Measurements from ENCODE around the gene PLCH1.

The PLCH1 gene

GRCh38 chr3:155556531-155556930 is 188.3 kb downstream of the PLCH1 start:
- peaks cover 18% of the 10 kb centered on the region for H3K36me3 ChIP-seq (ENCODE audit: insufficient read depth, low read length)
- H3K27me3 ChIP-seq (ENCODE audit: insufficient read depth, low read length): no peaks in the 10 kb centered on the region
- H3K4me3 ChIP-seq (ENCODE audit: low read length): no peak overlapping the region
- 91% methylated on average over 4 of the region's 4 CpGs for WGBS
- H3K9ac ChIP-seq (ENCODE audit: low read depth, low read length): no peak overlapping the region
- H3K27ac ChIP-seq (ENCODE audit: low read depth, low read length): no peak overlapping the region
- no peaks in the 10 kb centered on the region for H3K9me3 ChIP-seq (ENCODE audit: insufficient read depth, low read depth, low read length)
- peaks cover 9% of the 10 kb centered on the region; the same call in 1 of the 2 replicates for H3K4me1 ChIP-seq (ENCODE audit: insufficient read depth, low read length)

DNA sequence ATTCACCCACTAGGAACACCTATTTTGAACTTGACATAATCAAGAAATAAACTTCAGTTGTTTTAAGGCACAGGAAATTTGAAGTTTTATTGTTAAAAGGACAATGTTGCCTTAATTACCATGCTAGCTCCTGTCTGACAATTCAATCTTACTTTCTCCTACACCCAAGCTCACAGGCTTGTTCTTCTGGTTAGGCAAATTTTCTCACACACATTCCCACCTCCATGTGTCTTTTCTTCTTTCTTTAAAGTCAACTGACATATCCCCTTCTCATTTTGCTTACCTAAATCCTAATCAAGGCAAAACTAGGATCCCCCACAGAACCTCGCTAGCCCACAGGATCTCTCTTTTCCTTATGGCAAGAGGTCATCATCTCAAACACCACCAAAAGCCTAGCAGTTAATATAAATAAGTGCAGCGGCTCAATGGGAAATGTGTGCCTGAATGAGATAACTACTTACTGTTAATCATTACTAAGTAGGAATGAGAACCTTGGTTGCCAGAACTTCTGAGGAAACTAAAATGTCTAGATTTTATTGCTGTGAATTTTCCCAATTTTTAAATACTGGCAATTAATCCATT is 189.3 kb downstream of the PLCH1 start:
- Histone ChIP-seq H3K4me1 (ENCODE audit: insufficient read depth, low read length) (peaks cover 7% of the 10 kb centered on the region; the same call in 1 of the 2 replicates), H3K9me3 (ENCODE audit: insufficient read depth, low read depth, low read length) (no peaks in the 10 kb centered on the region), H3K4me3 (ENCODE audit: low read length) (no peak overlapping the region), H3K9ac (ENCODE audit: low read depth, low read length) (no peak overlapping the region), H3K36me3 (ENCODE audit: insufficient read depth, low read length) (peaks cover 24% of the 10 kb centered on the region), H3K27me3 (ENCODE audit: insufficient read depth, low read length) (no peaks in the 10 kb centered on the region), H3K27ac (ENCODE audit: low read depth, low read length) (no peak overlapping the region)
- WGBS: 95% methylated on average over 2 of the region's 2 CpGs

GRCh38 chr3:155554777-155555451 is 190.0 kb downstream of the PLCH1 start:
- no peak overlapping the region for H3K4me3 ChIP-seq (ENCODE audit: low read length)
- H3K27me3 ChIP-seq (ENCODE audit: insufficient read depth, low read length): no peaks in the 10 kb centered on the region
- peaks cover 29% of the 10 kb centered on the region for H3K36me3 ChIP-seq (ENCODE audit: insufficient read depth, low read length)
- peaks cover under 1% of the 10 kb centered on the region; the same call in 1 of the 2 replicates for H3K4me1 ChIP-seq (ENCODE audit: insufficient read depth, low read length)
- H3K9ac ChIP-seq (ENCODE audit: low read depth, low read length): no peak overlapping the region
- H3K27ac ChIP-seq (ENCODE audit: low read depth, low read length): no peak overlapping the region
- 88% methylated on average over 4 of the region's 4 CpGs for WGBS
- H3K9me3 ChIP-seq (ENCODE audit: insufficient read depth, low read depth, low read length): no peaks in the 10 kb centered on the region

DNA sequence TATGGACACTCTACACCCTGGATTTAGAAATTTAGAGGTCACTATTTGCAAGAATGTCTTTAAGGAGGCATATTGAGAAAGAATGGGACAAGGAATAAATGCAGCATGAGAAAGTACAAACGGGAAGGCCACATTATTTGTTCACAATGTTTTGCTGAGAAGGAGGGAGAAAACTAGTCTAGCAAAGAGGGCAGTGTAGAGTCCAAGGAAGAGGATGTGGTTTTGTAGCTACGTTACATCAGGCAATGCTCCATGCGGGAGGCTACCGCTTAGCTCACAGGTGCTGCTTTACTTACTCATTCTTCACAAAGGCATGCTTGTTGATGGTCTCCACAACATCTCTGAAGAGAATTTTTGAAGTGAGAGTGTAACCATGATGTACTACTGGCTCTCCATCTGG is 191.1 kb downstream of the PLCH1 start:
- no peak overlapping the region for H3K9ac ChIP-seq (ENCODE audit: low read depth, low read length)
- H3K4me3 ChIP-seq (ENCODE audit: low read length): no peak overlapping the region
- no peaks in the 10 kb centered on the region for H3K27me3 ChIP-seq (ENCODE audit: insufficient read depth, low read length)
- H3K9me3 ChIP-seq (ENCODE audit: insufficient read depth, low read depth, low read length): no peaks in the 10 kb centered on the region
- peaks cover 40% of the 10 kb centered on the region for H3K36me3 ChIP-seq (ENCODE audit: insufficient read depth, low read length)
- no peaks in the 10 kb centered on the region for H3K4me1 ChIP-seq (ENCODE audit: insufficient read depth, low read length)
- WGBS: 81% methylated on average over 4 of the region's 4 CpGs
- no peak overlapping the region for H3K27ac ChIP-seq (ENCODE audit: low read depth, low read length)

DNA sequence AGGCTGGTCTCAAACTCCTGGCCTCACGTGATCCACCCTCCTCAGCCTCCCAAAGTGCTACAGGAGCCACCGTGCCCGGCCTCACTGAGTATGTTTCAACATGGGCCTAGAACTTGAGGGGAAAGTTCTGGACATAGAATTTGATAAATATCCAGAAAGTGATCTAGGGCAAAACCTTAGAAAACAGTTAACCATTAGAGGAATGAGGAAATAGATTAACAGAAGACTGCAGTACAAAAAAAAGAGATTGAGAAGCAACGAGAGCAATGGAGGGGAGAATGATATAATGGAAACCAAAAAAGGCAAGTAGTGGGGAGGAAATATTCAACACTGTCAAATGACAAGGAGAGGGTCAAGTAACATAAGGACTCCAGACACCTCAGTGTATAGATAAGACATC is 191.5 kb downstream of the PLCH1 start:
- H3K4me3 ChIP-seq (ENCODE audit: low read length): no peak overlapping the region
- H3K27me3 ChIP-seq (ENCODE audit: insufficient read depth, low read length): no peaks in the 10 kb centered on the region
- H3K9ac ChIP-seq (ENCODE audit: low read depth, low read length): no peak overlapping the region
- H3K4me1 ChIP-seq (ENCODE audit: insufficient read depth, low read length): no peaks in the 10 kb centered on the region
- WGBS: 86% methylated on average over 4 of the region's 4 CpGs
- H3K36me3 ChIP-seq (ENCODE audit: insufficient read depth, low read length): peaks cover 45% of the 10 kb centered on the region
- no peak overlapping the region for H3K27ac ChIP-seq (ENCODE audit: low read depth, low read length)
- no peaks in the 10 kb centered on the region for H3K9me3 ChIP-seq (ENCODE audit: insufficient read depth, low read depth, low read length)

DNA sequence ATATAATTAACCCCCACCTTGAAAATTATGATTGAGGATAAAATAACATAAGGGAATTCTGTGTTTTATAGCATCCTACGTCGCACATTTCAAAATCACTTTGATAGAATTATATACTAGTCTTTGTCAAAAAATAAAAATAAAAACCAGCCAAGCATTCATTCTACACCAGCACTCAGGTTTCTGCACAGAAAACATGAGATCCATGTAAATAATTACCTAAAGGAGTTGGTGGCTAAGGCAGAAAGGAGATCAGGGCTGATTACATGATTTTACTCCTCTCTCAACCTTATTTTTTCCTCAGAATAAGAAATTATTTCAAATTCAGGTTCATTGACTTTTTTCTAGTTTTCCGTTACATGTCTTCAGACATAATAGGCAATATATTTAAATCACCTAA is 194.5 kb downstream of the PLCH1 start:
- H3K27ac ChIP-seq (ENCODE audit: low read depth, low read length): no peak overlapping the region
- 100% methylated on average over 1 of the region's 3 CpGs for WGBS

DNA sequence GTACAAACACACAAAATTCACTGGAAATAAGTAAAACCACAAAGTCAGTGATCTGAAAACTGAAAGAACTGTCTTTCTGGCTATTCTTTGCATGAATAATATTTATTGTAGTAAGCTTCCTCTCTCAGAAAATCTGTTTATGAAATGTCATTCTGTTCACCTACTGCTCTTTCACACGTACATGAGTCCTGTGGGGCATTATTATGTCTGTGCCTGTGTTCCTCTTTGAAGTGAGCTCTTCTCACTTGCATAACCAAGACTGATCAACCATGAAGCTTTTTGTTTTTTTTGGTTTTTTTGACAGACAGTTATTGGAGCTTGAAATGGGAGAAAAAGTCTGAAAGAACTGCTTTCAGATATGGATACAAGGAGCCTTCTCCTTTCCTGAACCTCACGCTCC is 195.8 kb downstream of the PLCH1 start:
- Histone ChIP-seq H3K4me1 (ENCODE audit: insufficient read depth, low read length) (no peaks in the 10 kb centered on the region), H3K27me3 (ENCODE audit: insufficient read depth, low read length) (no peaks in the 10 kb centered on the region), H3K27ac (ENCODE audit: low read depth, low read length) (no peak overlapping the region), H3K9ac (ENCODE audit: low read depth, low read length) (no peak overlapping the region), H3K9me3 (ENCODE audit: insufficient read depth, low read depth, low read length) (no peaks in the 10 kb centered on the region), H3K36me3 (ENCODE audit: insufficient read depth, low read length) (peaks cover 47% of the 10 kb centered on the region), H3K4me3 (ENCODE audit: low read length) (no peak overlapping the region)
- 93% methylated on average over 2 of the region's 2 CpGs for WGBS

More for the DNA sequence above, 194.5 kb downstream of the PLCH1 start:
- Histone ChIP-seq H3K4me3 (ENCODE audit: low read length) (no peak overlapping the region), H3K36me3 (ENCODE audit: insufficient read depth, low read length) (peaks cover 49% of the 10 kb centered on the region), H3K9ac (ENCODE audit: low read depth, low read length) (no peak overlapping the region), H3K4me1 (ENCODE audit: insufficient read depth, low read length) (no peaks in the 10 kb centered on the region), H3K9me3 (ENCODE audit: insufficient read depth, low read depth, low read length) (no peaks in the 10 kb centered on the region), H3K27me3 (ENCODE audit: insufficient read depth, low read length) (no peaks in the 10 kb centered on the region)

GRCh38 chr3:155548195-155548594 is 196.7 kb downstream of the PLCH1 start:
- 98% methylated on average over 2 of the region's 2 CpGs for WGBS
- Histone ChIP-seq H3K36me3 (ENCODE audit: insufficient read depth, low read length) (peaks cover 39% of the 10 kb centered on the region), H3K4me1 (ENCODE audit: insufficient read depth, low read length) (no peaks in the 10 kb centered on the region), H3K9me3 (ENCODE audit: insufficient read depth, low read depth, low read length) (no peaks in the 10 kb centered on the region), H3K27me3 (ENCODE audit: insufficient read depth, low read length) (no peaks in the 10 kb centered on the region), H3K4me3 (ENCODE audit: low read length) (no peak overlapping the region), H3K9ac (ENCODE audit: low read depth, low read length) (no peak overlapping the region), H3K27ac (ENCODE audit: low read depth, low read length) (no peak overlapping the region)

DNA sequence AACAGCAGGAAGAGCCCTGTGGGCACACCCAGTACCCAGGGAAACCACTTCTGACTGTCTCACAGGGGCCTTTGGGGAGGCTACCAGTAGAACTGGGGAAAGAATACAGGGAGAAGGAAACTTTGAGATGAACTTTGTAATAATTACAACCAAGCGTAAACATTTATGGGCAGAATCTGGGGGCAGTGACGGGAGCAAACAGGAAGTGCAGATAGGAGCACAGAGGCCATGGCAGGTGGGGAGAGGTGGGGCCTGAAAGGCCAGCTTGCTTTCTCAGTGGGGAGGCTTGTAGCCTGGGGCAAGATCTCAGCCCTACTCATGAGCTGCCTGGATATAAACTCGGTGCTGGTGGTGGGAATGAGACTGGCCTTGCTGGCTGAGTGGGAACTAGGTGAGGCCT is 209.8 kb downstream of the PLCH1 start:
- no peak overlapping the region for H3K4me3 ChIP-seq (ENCODE audit: low read length)
- H3K27ac ChIP-seq (ENCODE audit: low read depth, low read length): no peak overlapping the region
- no peak overlapping the region for H3K9ac ChIP-seq (ENCODE audit: low read depth, low read length)
- no peaks in the 10 kb centered on the region for H3K27me3 ChIP-seq (ENCODE audit: insufficient read depth, low read length)
- H3K36me3 ChIP-seq (ENCODE audit: insufficient read depth, low read length): peaks cover 17% of the 10 kb centered on the region
- WGBS: 90% methylated on average over 3 of the region's 3 CpGs
- H3K4me1 ChIP-seq (ENCODE audit: insufficient read depth, low read length): no peaks in the 10 kb centered on the region
- H3K9me3 ChIP-seq (ENCODE audit: insufficient read depth, low read depth, low read length): 0 out of 2 replicates have a peak, but pooled peaks cover 3% of the 10 kb centered on the region

DNA sequence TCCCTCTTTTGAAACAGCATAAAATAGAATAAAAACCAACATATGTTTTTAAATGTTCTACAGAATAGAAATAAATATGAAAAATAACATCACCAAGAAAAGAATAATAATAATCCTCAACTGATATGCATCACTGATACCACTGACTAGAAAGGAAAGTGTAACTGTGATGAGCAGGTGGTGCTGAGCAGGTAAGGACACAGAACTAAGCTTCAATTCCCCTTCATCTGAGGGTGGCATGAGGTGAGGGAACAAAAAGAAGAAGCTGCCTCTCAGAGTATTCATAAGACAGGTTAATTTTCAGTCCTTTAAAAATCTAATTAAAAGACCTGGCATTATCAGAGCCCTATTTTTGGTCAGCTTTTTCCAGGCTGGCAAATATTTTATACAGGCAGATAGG is 216.3 kb downstream of the PLCH1 start:
- no peak overlapping the region for H3K27ac ChIP-seq (ENCODE audit: low read depth, low read length)
- H3K9ac ChIP-seq (ENCODE audit: low read depth, low read length): no peak overlapping the region
- peaks cover 17% of the 10 kb centered on the region for H3K36me3 ChIP-seq (ENCODE audit: insufficient read depth, low read length)
- H3K4me3 ChIP-seq (ENCODE audit: low read length): no peak overlapping the region
- no peaks in the 10 kb centered on the region for H3K4me1 ChIP-seq (ENCODE audit: insufficient read depth, low read length)
- no peaks in the 10 kb centered on the region for H3K27me3 ChIP-seq (ENCODE audit: insufficient read depth, low read length)
- 0 out of 2 replicates have a peak, but pooled peaks cover 3% of the 10 kb centered on the region for H3K9me3 ChIP-seq (ENCODE audit: insufficient read depth, low read depth, low read length)

GRCh38 chr3:155525324-155525833 is 219.5 kb downstream of the PLCH1 start:
- Histone ChIP-seq H3K27ac (ENCODE audit: low read depth, low read length) (no peak overlapping the region), H3K36me3 (ENCODE audit: insufficient read depth, low read length) (peaks cover 8% of the 10 kb centered on the region), H3K9me3 (ENCODE audit: insufficient read depth, low read depth, low read length) (no peaks in the 10 kb centered on the region), H3K27me3 (ENCODE audit: insufficient read depth, low read length) (no peaks in the 10 kb centered on the region), H3K4me3 (ENCODE audit: low read length) (no peak overlapping the region), H3K9ac (ENCODE audit: low read depth, low read length) (no peak overlapping the region), H3K4me1 (ENCODE audit: insufficient read depth, low read length) (no peaks in the 10 kb centered on the region)
- 87% methylated on average over 5 of the region's 5 CpGs for WGBS
